D721Med (cell line): ENCODE results near the gene PHF12.

Experiments used
- DNase-seq: peaks from one replicate; pipeline ENCODE4 v3.0.0; 2011; ENCODE audit warnings: low spot score; ENCODE audit not compliant: insufficient read length
- FAIRE-seq: peaks from 2 replicates; lab custom pipeline; 2011; peaks lifted over from hg19 to GRCh38; lab: Jason Lieb, UNC
- CTCF ChIP-seq: IDR thresholded peaks from 2 replicates; pipeline ENCODE4 v1.5.1; 2012; ENCODE audit warnings: mild to moderate bottlenecking, control low read depth; ENCODE audit not compliant: insufficient read depth; ENCODE audit errors: missing control alignments

The PHF12 gene

GRCh38 chr17:28929787-28930186 lies 21.5 kb downstream of the PHF12 start:
- no peak for TF ChIP-seq CTCF
- FAIRE-seq (no peak), DNase-seq (no peak)

GRCh38 chr17:28928061-28928460 lies 23.3 kb downstream of the PHF12 start:
- no peak for TF ChIP-seq CTCF

GRCh38 chr17:28926786-28927185 lies 24.5 kb downstream of the PHF12 start:
- DNase-seq = no peak
- TF ChIP-seq CTCF = no peak
- no peak for FAIRE-seq

More at GRCh38 chr17:28928061-28928460, 23.3 kb downstream of the PHF12 start:
- no peak for DNase-seq
- FAIRE-seq = no peak

GRCh38 chr17:28926366-28926765 lies 25.0 kb downstream of the PHF12 start:
- no peak for FAIRE-seq
- no peak for TF ChIP-seq CTCF

GRCh38 chr17:28925912-28926365 lies 25.4 kb downstream of the PHF12 start:
- no peak for FAIRE-seq
- no peak for DNase-seq
- no peak for TF ChIP-seq CTCF

More at GRCh38 chr17:28926366-28926765, 25.0 kb downstream of the PHF12 start:
- DNase-seq = no peak

GRCh38 chr17:28920201-28920600 lies 31.1 kb downstream of the PHF12 start:
- no peak for TF ChIP-seq CTCF
- no peak for FAIRE-seq
- DNase-seq = no peak

GRCh38 chr17:28918295-28918694 lies 33.0 kb downstream of the PHF12 start:
- no peak for DNase-seq
- no peak for TF ChIP-seq CTCF
- no peak for FAIRE-seq
